NOMO-1 treated with dmso at 0.1 percent for 144 hours (cell line): ENCODE data around the gene TCF4.

ENCODE experiments used
- DNase-seq: peaks from one replicate; lab custom pipeline; 2025; ENCODE audit not compliant: unreplicated experiment; lab: John Stamatoyannopoulos, UW

Gene TCF4

DNA sequence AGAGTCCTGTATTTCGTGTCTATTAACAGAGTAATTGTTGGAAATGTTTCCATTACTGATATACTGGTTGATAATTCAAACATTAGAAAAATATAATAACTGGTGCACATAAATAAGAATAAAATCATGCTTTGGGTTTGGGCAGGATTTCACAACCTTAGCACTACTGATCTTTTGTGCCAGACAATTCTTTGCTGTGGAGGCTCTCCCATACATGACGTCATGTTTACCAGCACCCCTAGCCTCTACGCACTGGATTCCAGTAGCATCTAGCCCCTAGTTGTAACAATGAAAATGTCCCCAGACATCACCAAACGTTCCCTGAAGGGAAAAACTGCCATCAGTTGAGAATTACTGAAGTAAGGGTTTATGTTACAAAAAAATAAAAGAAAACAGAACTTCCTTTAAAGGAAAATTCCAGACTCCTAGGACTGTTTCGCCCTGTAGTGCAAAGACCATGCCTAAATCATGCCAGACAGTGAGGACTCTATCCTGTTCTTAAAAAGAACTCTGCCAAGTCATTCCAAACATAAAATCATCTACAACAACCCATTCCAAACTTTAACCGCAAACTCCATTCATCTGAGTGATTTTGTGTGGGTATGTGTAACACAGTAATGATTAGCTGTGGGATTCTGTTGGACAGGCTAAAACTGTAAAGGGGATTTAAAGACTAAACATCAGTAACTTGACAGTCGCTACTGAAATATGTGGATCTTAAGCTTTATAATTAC, 315.3 kb downstream of the TCF4 start:
- no peak for DNase-seq

DNA sequence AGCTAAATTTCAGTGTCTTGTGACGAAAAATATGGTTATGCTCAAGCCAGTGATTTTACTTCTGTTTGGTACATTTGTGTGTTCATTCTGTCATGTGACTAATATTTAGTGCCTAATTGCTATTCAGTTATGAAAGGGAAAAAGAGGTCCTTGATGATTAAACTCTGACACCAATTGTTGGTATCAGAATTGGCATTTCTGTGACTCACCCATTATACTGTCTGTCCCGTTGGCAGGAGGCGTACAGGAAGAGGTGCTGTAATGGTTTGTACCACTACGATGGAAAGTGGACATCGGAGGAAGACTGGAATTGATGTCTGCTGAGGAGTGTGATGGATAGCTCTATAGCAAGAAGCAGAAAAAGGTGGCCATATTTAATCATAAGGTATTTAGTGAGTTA, 318.4 kb downstream of the TCF4 start:
- no peak for DNase-seq

DNA sequence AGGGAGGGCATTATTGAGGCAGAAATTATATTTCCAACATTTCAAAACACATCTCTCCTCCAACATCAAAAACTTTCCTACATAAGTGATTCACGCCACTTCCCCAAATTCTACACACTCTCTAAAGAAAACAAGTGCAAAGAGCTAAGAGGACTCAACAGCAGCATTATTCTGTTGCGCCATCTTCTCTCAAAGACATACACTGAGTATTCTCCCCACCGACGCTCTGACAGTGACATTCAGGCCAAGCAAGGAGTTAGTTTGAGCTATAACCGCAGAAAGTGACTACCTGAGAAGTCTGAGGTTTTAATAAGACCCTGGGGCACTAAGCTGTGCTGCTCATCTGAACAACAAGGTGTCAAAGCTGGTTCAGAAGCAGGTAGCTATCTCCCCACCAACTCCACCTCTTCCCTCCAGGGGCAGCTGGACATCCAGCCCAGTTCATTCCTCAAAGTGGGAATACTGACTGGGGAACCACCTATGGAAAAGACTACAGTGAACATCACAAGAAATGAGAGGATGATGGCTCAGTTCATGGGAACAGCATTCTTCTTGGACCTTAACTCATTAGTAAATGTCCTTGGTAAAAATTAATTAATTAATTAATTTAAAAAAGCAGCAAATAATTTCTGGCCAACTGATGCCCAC, 319.2 kb downstream of the TCF4 start:
- no peak for DNase-seq

- DNase-seq: no peak
These were observed 319.8 kb downstream of the TCF4 start for GRCh38 chr18:55268151-55268601.

DNA sequence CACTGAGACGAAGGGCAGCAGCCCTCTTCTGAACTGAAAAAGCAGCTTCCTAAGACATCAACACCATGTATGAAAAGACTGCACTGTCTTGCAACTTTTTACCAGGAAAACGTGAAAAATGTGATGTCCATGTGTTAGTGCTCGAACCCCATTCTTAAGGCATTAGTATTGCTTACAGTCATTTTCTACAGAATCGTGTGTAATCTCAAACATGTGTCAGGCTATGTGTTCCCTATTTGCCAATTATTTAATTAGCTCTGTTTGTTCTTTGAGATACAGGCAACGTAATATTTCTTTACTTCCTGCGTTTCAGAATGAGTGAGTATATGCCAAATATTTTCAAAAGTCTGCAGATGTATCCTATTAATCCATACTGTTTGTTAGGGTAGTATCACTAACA, 321.0 kb downstream of the TCF4 start:
- DNase-seq: no peak

GRCh38 chr18:55265984-55266383, 322.0 kb downstream of the TCF4 start:
- no peak for DNase-seq

GRCh38 chr18:55265130-55265675, 322.8 kb downstream of the TCF4 start:
- DNase-seq: no peak

- no peak for DNase-seq
These were observed 323.9 kb downstream of the TCF4 start for GRCh38 chr18:55264108-55264507.

- DNase-seq: no peak
These were observed 325.9 kb downstream of the TCF4 start for GRCh38 chr18:55262021-55262560.

DNA sequence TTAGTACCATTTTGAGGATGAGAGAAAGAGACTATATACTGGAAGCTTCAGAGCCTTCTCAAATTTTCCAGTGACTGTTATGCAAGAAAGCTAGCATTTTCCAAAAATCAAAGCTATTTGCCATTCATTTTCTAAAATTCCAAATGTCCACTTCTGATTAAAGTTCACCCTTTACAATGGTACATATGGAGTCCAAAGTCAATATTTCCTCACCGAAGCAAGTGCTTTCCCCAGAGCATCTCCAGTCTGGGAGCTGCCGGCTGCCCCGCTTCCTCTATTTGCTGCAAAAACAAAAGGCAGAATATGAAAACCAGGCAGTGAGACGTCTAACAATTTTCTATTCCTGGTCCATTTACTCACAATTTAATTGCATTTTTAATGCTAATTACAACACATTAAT, 326.7 kb downstream of the TCF4 start:
- DNase-seq: no peak

DNA sequence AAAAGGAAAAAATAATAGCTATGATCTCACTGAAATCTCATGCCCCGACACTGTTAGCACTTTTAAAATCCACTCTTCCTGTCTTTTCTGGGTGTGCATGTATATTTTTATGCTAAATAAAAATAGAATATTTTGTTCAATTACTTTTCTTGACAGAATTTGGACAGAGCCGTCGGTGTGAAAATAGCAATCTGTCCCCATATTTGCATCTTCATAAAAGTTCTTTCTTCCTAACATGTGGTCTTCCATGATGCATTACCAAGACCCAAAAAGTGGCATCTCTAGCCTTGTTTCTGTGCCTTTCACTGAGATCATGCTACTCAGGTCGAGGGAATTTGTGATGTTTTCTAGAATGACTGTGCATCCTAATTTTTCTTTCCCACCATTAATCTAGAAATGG, 329.9 kb downstream of the TCF4 start:
- DNase-seq: no peak

GRCh38 chr18:55256929-55257289, 331.1 kb downstream of the TCF4 start:
- no peak for DNase-seq

GRCh38 chr18:55256226-55256928, 331.6 kb downstream of the TCF4 start:
- DNase-seq: no peak

DNA sequence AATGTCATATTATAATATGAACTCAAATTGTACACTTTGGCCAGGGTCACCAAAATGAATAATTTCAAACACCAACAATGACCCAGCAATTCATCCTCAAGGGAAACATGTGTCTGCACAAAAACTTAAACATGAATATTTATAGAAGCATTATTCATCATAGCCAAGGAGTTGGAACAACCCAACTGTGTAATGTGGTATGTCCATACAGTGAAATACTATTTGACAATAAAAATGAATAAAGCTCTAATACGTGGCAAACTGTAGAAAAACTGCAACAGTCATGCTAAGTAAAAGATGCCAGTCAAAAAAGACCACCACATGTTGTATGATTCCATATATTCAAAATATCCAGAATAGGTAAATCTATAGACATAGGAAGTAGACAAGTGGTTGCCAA, 334.2 kb downstream of the TCF4 start:
- no peak for DNase-seq

DNA sequence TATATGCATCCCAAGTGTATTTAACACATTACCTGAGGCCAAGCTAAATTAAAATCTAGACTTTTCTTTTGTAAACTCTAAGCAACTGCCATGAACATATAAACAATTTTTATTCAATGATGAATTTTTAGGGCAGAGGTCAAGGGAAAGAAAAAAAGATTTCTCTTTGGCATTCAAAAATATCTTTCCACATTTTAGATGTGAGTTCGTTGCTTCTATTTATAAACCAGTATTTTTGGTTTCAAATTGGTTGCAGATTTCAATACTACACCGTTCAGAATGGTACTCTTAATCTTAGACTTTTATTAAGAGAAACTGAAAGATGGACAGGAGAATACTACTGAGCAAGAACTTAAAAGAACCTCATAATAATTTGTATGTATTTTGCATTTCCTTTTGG, 335.1 kb downstream of the TCF4 start:
- DNase-seq: no peak

- DNase-seq: no peak
These were observed 335.8 kb downstream of the TCF4 start for GRCh38 chr18:55252053-55252675.

DNA sequence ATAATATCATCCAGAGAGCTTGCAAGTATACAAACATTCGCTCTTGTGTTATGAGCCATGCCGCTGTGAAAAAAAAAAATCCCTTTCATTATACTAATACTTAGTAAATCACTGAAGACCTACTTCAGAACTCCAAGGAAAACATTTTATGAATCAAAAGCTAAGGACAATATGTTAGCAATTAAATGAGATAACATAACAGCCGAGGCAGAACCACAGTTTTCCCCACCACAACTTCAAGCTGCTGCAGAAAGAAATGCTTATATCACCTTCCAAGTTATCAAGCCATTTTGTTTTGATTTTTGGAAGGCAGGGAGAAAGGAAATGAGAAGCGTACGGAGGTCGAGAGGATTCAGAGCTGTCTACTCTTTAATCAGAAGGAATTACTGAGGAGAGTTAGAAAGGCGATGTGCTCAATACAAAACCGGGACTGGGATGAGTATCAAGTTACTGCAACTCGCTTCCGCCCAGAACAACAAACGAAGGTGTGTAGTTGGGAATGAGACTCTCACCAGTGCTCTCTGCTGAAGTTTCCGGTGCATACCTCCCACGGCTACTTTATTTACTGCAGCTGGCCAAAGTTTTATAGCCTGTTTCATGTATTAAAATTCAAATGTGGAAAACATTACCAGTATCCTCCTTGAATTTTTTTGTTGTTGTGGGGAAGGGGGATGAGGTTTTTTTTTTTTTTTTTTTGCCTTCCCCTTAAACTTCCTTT, 336.6 kb downstream of the TCF4 start:
- DNase-seq: no peak

DNA sequence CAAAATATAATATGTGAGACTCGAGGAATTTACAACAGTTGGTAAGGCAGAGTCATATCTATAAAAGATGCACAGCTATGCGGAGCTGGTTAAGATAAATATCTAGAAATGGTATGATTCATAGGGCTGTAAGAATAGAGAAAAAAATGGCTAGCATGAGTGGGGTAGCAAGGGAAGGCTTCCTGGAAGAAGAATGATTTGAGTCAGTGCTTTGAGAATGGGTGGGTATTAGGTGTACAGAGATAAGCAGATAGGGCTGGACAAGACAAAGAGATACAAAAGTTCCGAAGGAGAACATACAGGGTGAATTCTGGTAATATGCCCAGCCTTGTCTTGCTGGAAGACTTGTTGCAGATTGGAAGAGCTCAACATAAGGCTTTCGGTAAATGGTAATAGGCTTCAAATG, 337.2 kb downstream of the TCF4 start:
- no peak for DNase-seq

DNA sequence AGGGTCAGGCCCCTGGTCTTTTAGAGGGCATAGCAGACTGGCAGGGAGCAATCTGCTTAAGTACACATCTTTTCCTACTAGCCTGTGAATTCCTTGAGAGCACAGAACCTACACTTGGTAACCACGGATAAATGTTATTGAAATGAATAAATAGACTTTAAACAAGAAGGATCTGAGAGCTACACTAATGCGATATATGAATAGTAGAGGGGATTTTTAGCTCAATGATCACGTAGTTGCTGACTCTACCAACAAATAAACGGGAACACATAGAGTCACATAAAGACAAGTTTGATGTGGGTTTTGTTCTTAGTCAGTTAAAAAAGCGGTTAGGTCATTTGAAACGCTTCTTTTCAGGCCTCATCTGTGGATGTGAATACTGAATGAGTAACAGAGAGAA, 338.4 kb downstream of the TCF4 start:
- no peak for DNase-seq

- peak; percentile 4 for DNase-seq
These were observed 339.5 kb downstream of the TCF4 start for GRCh38 chr18:55248495-55248894.

DNA sequence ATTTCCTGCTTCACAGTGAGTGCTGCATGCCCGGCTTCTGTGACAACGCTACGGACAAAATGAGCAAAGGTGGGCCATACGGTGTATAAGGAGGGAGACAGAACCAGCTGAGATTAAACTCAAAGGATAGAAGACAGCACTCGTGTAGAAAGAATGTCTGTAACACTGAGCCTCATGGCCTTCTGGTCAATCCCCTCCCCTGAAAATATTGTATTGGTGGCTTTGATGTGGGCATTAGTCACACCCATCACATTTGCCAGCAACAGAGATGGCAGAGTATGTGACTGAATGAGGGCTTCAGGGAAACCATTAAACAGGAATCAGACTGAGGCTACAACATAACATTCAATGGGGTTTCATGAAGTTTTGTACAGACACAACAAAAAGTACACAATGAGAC, 341.0 kb downstream of the TCF4 start:
- DNase-seq: no peak
